Ovary (tissue), 3 donors: ENCODE measurements around the gene AMPH.

ENCODE experiments used
- EP300 ChIP-seq: sonication (generic); formaldehyde crosslinking; IDR thresholded peaks from one replicate; pipeline ENCODE4 v1.6.1; 2017; ENCODE audit warnings: antibody characterized with exemption
- POLR2A ChIP-seq: fragments of 450-650 bp; IDR thresholded peaks from one replicate; pipeline ENCODE4 v1.6.1; 2017; ENCODE audit warnings: antibody characterized with exemption, mild to moderate bottlenecking, moderate library complexity
- TF ChIP-seq, protein P1 (sequence below), 3 donors: fragments of 450-650 bp in 2 of 3; fragments of 200-600 bp in 1 of 3; IDR thresholded peaks; one replicate each; pipeline versions ENCODE4 v1.5.1 to v1.8.0; 2016 to 2022; ENCODE audit warnings: antibody characterized with exemption in 3 of 3, mild to moderate bottlenecking in 1 of 3
- donor health status: DM: no; HTN: no; CAD: no.

DNA sequence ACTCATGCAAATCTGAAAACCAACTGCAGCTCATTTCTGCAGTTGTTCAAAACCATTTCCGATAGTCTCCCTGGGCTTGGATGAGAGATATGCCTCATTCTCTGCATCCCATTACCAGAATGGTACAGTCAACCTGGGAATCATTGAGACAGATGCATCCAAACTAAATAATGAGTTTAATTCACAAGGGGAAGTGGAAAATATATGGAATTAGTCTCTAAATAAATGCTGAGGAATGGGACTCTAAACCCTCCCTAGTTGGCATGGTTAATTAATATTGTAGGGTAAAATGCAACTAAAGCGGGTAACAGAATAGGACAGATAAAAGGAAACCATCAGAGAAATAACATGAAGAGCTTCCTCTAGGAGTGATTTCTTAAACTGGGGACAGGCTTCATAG lies 118.9 kb downstream of the AMPH start:
- TF ChIP-seq, protein P1, sequence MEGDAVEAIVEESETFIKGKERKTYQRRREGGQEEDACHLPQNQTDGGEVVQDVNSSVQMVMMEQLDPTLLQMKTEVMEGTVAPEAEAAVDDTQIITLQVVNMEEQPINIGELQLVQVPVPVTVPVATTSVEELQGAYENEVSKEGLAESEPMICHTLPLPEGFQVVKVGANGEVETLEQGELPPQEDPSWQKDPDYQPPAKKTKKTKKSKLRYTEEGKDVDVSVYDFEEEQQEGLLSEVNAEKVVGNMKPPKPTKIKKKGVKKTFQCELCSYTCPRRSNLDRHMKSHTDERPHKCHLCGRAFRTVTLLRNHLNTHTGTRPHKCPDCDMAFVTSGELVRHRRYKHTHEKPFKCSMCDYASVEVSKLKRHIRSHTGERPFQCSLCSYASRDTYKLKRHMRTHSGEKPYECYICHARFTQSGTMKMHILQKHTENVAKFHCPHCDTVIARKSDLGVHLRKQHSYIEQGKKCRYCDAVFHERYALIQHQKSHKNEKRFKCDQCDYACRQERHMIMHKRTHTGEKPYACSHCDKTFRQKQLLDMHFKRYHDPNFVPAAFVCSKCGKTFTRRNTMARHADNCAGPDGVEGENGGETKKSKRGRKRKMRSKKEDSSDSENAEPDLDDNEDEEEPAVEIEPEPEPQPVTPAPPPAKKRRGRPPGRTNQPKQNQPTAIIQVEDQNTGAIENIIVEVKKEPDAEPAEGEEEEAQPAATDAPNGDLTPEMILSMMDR (IDR thresholded peaks at IDR 0.05) = no peak
- TF ChIP-seq POLR2A (no peak), EP300 (no peak)
